BLaER1 treated with 17β-estradiol and CSF1 and Interleukin-3, amounts not matched to agents 10 nM and 100 nM (cell line): ENCODE results near the gene TPM1.
"Not testable (repeated sequence)": the region's sequence is repeated elsewhere in the genome, so short reads cannot be mapped to it uniquely, and the experiment has no call there.

ENCODE experiments used
- H3K27ac ChIP-seq, 11 experiments: shearing (Covaris generic); formaldehyde crosslinking; 2 replicates each; pipeline ENCODE4 v1.8.1; 2022
- H3K27me3 ChIP-seq, 11 experiments: shearing (Covaris generic); formaldehyde crosslinking; 2 replicates each; pipeline ENCODE4 v1.8.1; 2022
- H3K36me3 ChIP-seq, 11 experiments: shearing (Covaris generic); formaldehyde crosslinking; 2 replicates each; pipeline ENCODE4 v1.8.1; 2022
- H3K4me1 ChIP-seq, 10 experiments: shearing (Covaris generic); formaldehyde crosslinking; 2 replicates each; pipeline ENCODE4 v1.8.1; 2022
- H3K4me2 ChIP-seq, 11 experiments: shearing (Covaris generic); formaldehyde crosslinking; 2 replicates each; pipeline ENCODE4 v1.8.1; 2022
- H3K4me3 ChIP-seq, 10 experiments: shearing (Covaris generic); formaldehyde crosslinking; 2 replicates each; pipeline ENCODE4 v1.8.1; 2022
- H3K9ac ChIP-seq, 11 experiments: shearing (Covaris generic); formaldehyde crosslinking; 2 replicates each; pipeline ENCODE4 v1.8.1; 2022
- H3K9me3 ChIP-seq, 11 experiments: shearing (Covaris generic); formaldehyde crosslinking; replicated peaks in 1 of 11; 2 replicates each; pipeline ENCODE4 v1.8.1; 2022
- H4K20me1 ChIP-seq, 11 experiments: shearing (Covaris generic); formaldehyde crosslinking; 2 replicates each; pipeline ENCODE4 v1.8.1; 2022
- Cebpa-rat ChIP-seq, 11 experiments: shearing (Covaris generic); IDR thresholded peaks; 2 replicates each; pipeline ENCODE4 v1.8.1; 2022

Gene TPM1

GRCh38 chr15:63088533-63089245 is 46.1 kb downstream of the TPM1 start:
- Histone ChIP-seq H3K4me2 (peak overlapping the region; percentile 44 to 87 (median 78)), H4K20me1 (no peaks in the 10 kb centered on the region), H3K27me3 (no peaks in the 10 kb centered on the region), H3K9me3 (no peaks in the 10 kb centered on the region), H3K4me1 (peaks cover 12 to 37% (median 28%) of the 10 kb centered on the region in 10 experiments), H3K36me3 (no peaks in the 10 kb centered on the region), H3K9ac (peak overlapping the region in 5 of 11 experiments; percentile 7 to 39 (median 12); a peak in 4 of 22 replicates), H3K27ac (peak overlapping the region in 7 of 11 experiments; percentile 0 to 48 (median 32); a peak in 9 of 22 replicates), H3K4me3 (peak overlapping the region in 1 of 10 experiments; percentile 31; a peak in 1 of 20 replicates)
- no peak for TF ChIP-seq Cebpa-rat (IDR thresholded peaks at IDR 0.05)

GRCh38 chr15:63089260-63090043 is 46.9 kb downstream of the TPM1 start:
- no peak for TF ChIP-seq Cebpa-rat (IDR thresholded peaks at IDR 0.05)
- Histone ChIP-seq H3K4me3 (peak overlapping the region in 1 of 10 experiments; percentile 31; a peak in 1 of 20 replicates), H3K27ac (peak overlapping the region in 7 of 11 experiments; percentile 4 to 51 (median 36); a peak in 10 of 22 replicates), H4K20me1 (no peaks in the 10 kb centered on the region), H3K27me3 (no peaks in the 10 kb centered on the region), H3K9me3 (no peaks in the 10 kb centered on the region), H3K9ac (peak overlapping the region in 5 of 11 experiments; percentile 7 to 39 (median 12); a peak in 4 of 22 replicates), H3K36me3 (no peaks in the 10 kb centered on the region), H3K4me2 (peak overlapping the region; percentile 44 to 87 (median 78)), H3K4me1 (peaks cover 12 to 45% (median 35%) of the 10 kb centered on the region in 10 experiments)

DNA sequence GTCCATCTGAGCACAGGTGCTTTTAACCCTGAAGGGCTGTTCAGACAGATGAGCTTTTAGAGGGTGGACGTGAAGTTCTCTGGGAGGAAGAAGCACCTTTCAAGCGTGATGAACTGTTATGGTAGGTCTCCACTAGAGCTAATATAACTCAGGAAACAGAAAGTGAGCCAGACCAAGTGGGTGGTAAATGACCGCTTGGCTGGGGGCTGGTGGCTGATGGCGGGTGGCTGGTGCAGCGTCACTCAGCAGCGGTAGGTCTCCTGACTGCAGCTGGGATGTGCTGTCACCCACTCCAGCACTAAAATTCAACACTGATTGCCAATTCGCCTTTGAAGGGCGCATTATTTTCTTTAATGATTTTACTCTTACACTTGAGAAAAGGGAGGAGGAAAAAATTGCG is 47.9 kb downstream of the TPM1 start:
- Histone ChIP-seq H3K27ac (0 out of 22 replicates have a peak overlapping the region, but pooled peaks of 1 of the 11 experiments have one; percentile 51), H3K27me3 (no peaks in the 10 kb centered on the region), H3K9ac (no peak overlapping the region), H4K20me1 (no peaks in the 10 kb centered on the region), H3K9me3 (no peaks in the 10 kb centered on the region), H3K4me1 (peaks cover 12 to 50% (median 40%) of the 10 kb centered on the region in 10 experiments), H3K4me2 (peak overlapping the region in 7 of 11 experiments; percentile 18 to 87 (median 78); a peak in 12 of 22 replicates), H3K4me3 (no peak overlapping the region), H3K36me3 (no peaks in the 10 kb centered on the region)
- no peak for TF ChIP-seq Cebpa-rat (IDR thresholded peaks at IDR 0.05)

- TF ChIP-seq Cebpa-rat (IDR thresholded peaks at IDR 0.05): no peak
- no peaks in the 10 kb centered on the region for H3K36me3 ChIP-seq
- 0 out of 22 replicates have a peak overlapping the region, but pooled peaks of 1 of the 11 experiments have one; percentile 3 for H3K27ac ChIP-seq
- H3K9ac ChIP-seq: no peak overlapping the region
- H3K4me2 ChIP-seq: peak overlapping the region in 3 of 11 experiments; percentile 78 to 87 (median 78); a peak in 4 of 22 replicates
- H3K4me1 ChIP-seq: peaks cover 12 to 50% (median 40%) of the 10 kb centered on the region in 10 experiments
- no peaks in the 10 kb centered on the region for H4K20me1 ChIP-seq
- H3K9me3 ChIP-seq: no peaks in the 10 kb centered on the region
- no peak overlapping the region for H3K4me3 ChIP-seq
- H3K27me3 ChIP-seq: no peaks in the 10 kb centered on the region
Measured at GRCh38 chr15:63090887-63091286, 48.3 kb downstream of the TPM1 start.

- Histone ChIP-seq H3K4me3 (no peak overlapping the region), H3K9ac (no peak overlapping the region), H3K36me3 (no peaks in the 10 kb centered on the region), H3K27me3 (no peaks in the 10 kb centered on the region), H3K4me1 (peaks cover 13 to 50% (median 41%) of the 10 kb centered on the region in 10 experiments), H3K9me3 (no peaks in the 10 kb centered on the region), H3K27ac (no peak overlapping the region), H3K4me2 (no peak overlapping the region), H4K20me1 (no peaks in the 10 kb centered on the region)
- TF ChIP-seq Cebpa-rat (IDR thresholded peaks at IDR 0.05): no peak
Measured at GRCh38 chr15:63091679-63092446, 49.3 kb downstream of the TPM1 start.

GRCh38 chr15:63093486-63094205 is 51.1 kb downstream of the TPM1 start:
- Histone ChIP-seq H3K4me2 (peak overlapping the region in 2 of 11 experiments; percentile 47 to 55; a peak in 2 of 22 replicates), H3K4me1 (peaks cover 19 to 43% (median 37%) of the 10 kb centered on the region in 10 experiments), H3K9me3 (peaks cover 0 to 13% (median 7%) of the 10 kb centered on the region in 11 experiments; a peak in 10 of 22 replicates), H3K4me3 (no peak overlapping the region), H4K20me1 (no peaks in the 10 kb centered on the region), H3K9ac (no peak overlapping the region), H3K27ac (no peak overlapping the region), H3K27me3 (no peaks in the 10 kb centered on the region), H3K36me3 (no peaks in the 10 kb centered on the region)
- no peak for TF ChIP-seq Cebpa-rat (IDR thresholded peaks at IDR 0.05)

GRCh38 chr15:63094495-63094931 is 52.0 kb downstream of the TPM1 start:
- no peak for TF ChIP-seq Cebpa-rat (IDR thresholded peaks at IDR 0.05)
- H3K4me1 ChIP-seq: peaks cover 10 to 34% (median 28%) of the 10 kb centered on the region in 10 experiments
- no peaks in the 10 kb centered on the region for H3K36me3 ChIP-seq
- peak overlapping the region in 8 of 11 experiments; percentile 30 to 64 (median 46); a peak in 16 of 22 replicates for H3K4me2 ChIP-seq
- no peaks in the 10 kb centered on the region for H4K20me1 ChIP-seq
- no peaks in the 10 kb centered on the region for H3K27me3 ChIP-seq
- H3K9ac ChIP-seq: peak overlapping the region in 3 of 11 experiments; percentile 13 to 21 (median 17); a peak in 1 of 22 replicates
- no peak overlapping the region for H3K27ac ChIP-seq
- peaks cover 0 to 21% (median 11%) of the 10 kb centered on the region in 11 experiments; a peak in 12 of 22 replicates for H3K9me3 ChIP-seq
- H3K4me3 ChIP-seq: no peak overlapping the region

- H3K27ac ChIP-seq: no peak overlapping the region
- H3K9ac ChIP-seq: no peak overlapping the region
- no peaks in the 10 kb centered on the region for H4K20me1 ChIP-seq
- no peaks in the 10 kb centered on the region for H3K36me3 ChIP-seq
- no peak for TF ChIP-seq Cebpa-rat (IDR thresholded peaks at IDR 0.05)
- H3K4me1 ChIP-seq: peaks cover 7 to 21% (median 16%) of the 10 kb centered on the region in 10 experiments; a peak in 18 of 20 replicates
- H3K9me3 ChIP-seq: peaks cover 8 to 37% (median 19%) of the 10 kb centered on the region in 11 experiments; a peak in 15 of 22 replicates
- H3K4me2 ChIP-seq: no peak overlapping the region
- H3K27me3 ChIP-seq: no peaks in the 10 kb centered on the region
- no peak overlapping the region for H3K4me3 ChIP-seq
Measured at GRCh38 chr15:63096178-63096577, 53.6 kb downstream of the TPM1 start.

- not testable (repeated sequence) for H3K9ac ChIP-seq, H3K36me3 ChIP-seq, H4K20me1 ChIP-seq, H3K27me3 ChIP-seq, H3K27ac ChIP-seq, H3K4me3 ChIP-seq, H3K4me2 ChIP-seq
- H3K4me1 ChIP-seq: peaks cover 7 to 25% (median 12%) of the 10 kb centered on the region in 10 experiments; a peak in 18 of 20 replicates
- peaks cover 8 to 46% (median 21%) of the 10 kb centered on the region in 11 experiments; a peak in 15 of 22 replicates for H3K9me3 ChIP-seq
Measured at GRCh38 chr15:63098901-63099300, 56.4 kb downstream of the TPM1 start.

- not testable (repeated sequence) for H3K36me3 ChIP-seq, H4K20me1 ChIP-seq, H3K4me2 ChIP-seq, H3K27me3 ChIP-seq, H3K27ac ChIP-seq, H3K4me3 ChIP-seq, H3K9ac ChIP-seq
- H3K4me1 ChIP-seq: peaks cover 2 to 27% (median 8%) of the 10 kb centered on the region in 10 experiments; a peak in 19 of 20 replicates
- H3K9me3 ChIP-seq: peaks cover 8 to 46% (median 21%) of the 10 kb centered on the region in 11 experiments; a peak in 15 of 22 replicates
Measured at GRCh38 chr15:63099581-63099980, 57.0 kb downstream of the TPM1 start.
